Ramos (cell line): Measurements from ENCODE around the gene WNT7B.

Experiments
- in situ Hi-C: fragments of 300-500 bp; cut with MboI; formaldehyde crosslinking; loops from one replicate; pipeline ENCODE4 v1.14.3; 2022; ENCODE audit warnings: low sequenced_read_pairs; ENCODE audit not compliant: unreplicated experiment

The WNT7B gene

DNA sequence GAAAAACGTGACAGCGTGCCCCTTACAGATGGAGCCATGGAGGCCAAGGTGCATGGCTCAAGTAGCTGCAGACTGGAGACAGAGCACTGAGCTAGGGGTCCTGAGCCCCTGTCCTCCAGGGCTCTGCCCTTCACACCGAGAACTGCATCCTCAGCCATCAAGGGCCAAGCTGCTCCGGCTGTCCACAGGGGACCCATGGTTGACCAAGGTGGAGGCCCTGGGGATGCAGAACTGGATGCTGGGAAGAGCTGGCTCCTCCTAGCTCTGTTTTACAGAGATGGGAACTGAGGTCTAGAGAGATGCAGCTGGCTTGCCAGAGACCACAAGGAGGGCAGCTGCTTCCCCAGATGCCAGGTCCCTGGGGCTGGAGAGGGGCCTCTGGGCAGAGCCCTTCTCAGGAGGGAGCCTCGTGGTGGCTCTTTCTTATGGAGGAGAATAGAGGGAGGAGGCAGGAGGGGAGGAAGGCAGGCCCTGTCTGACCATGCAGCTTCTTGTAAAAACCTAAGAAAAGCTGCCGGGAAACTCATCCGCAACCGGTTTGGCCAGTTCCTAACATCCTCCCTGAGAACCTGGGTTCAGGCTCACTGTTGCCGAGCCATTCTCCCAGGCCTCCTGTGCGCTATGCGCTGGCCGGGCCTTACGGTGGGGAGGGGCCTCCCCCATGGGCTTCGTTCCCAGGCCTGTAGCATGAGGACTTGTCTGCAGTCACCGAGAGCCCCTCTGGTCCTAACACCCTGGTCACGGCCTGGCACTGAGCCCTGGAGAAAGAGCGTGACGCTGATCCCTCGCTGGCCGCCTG lies 80.6 kb downstream of the WNT7B start:
- in situ Hi-C loops: no loop called here

DNA sequence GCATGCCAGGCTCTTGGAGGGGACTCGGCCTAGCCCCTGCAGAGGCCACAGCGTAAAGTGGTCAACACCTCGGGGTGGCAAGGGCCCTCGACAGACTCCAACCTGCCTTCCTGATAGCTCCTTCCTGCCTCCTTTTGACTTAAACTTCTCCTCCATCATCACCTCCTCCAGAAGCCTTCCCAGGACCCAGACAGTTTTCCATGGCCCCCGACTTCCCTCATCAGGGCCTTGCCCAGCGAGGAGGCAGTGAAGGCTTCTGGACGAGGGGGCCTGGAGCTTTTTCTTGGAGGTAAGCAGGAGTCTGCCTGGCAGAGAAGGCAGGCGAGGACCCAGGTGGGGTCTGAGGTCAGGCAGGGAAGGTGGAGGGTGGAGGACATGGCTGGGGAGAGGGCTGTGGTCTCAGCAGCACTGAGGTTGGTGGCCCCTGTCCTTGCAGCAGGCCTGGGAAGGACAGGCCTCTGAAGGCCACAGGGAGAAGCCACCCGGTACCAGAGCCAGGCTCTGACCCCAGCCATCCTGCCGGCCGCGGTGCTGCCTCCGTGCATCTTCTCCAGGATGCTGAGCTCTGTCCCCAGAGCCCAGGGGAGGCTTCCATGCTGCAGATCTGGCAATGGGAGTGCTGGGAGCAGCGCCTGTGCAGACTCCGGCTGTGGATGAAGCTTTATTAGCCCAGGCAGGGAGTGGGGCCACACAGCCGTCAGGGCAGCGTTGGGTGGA lies 81.4 kb downstream of the WNT7B start:
- in situ Hi-C loops: no loop called here

- in situ Hi-C loops: no loop called here
Measured at GRCh38 chr22:45893516-45893915, 83.4 kb downstream of the WNT7B start.

GRCh38 chr22:45892681-45893461 lies 84.1 kb downstream of the WNT7B start:
- in situ Hi-C loops: no loop called here

GRCh38 chr22:45891996-45892621 lies 84.9 kb downstream of the WNT7B start:
- in situ Hi-C loops: no loop called here

DNA sequence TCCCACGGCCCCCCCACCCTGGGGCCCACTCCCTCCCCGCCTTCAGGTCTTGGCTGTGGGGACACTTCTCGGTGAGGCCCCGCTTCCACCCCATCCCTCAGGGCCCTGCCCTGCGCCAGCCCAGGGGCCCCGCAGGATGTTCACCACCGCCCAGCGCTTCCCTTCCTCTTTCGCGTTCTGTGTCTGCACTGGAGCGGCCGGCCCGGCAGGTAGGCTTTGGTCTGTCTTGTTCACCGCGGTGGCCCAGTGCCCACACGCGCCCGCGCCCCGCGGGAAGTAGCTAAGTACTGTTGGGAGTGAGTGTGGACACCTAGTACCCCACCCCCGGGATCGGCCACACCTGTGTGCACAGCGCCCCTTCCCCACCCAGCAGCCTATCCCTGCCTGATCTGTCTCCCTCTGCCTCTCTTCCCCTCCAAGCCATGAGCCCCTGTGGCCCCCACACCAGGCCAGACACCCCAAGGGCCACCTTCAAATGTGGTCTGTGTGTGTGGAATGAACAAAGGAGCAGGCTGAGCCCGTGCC lies 85.4 kb downstream of the WNT7B start:
- in situ Hi-C loops: no loop called here

DNA sequence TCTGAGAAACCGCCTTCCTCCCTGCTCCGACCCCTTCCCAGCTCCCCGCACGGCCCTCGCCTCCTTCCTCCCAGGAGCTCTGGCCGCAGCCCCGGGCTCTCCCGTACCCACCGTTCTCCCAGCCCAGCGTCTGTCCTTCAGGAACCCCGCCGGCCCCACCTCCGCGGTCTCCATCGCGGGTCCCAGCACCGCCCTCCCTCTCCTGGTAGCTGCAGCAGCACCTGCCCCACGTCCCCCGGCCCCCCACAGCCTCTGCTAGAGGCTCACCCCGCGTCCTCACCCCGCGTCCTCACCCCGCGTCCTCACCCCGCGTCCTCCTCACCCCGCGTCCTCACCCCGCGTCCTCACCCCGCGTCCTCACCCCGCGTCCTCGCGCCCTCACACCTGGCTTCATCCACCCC lies 85.9 kb downstream of the WNT7B start:
- in situ Hi-C loops: no loop called here

DNA sequence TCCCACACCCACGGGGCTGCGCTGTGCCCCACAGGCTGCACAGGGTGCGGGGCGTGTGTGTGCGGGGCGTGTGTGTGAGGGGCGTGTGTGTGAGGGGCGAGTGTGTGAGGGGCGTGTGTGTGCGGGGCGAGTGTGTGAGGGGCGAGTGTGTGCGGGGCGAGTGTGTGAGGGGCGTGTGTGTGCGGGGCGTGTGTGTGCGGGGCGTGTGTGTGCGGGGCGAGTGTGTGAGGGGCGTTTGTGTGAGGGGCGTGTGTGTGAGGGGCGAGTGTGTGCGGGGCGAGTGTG lies 86.7 kb downstream of the WNT7B start:
- in situ Hi-C loops: no loop called here

DNA sequence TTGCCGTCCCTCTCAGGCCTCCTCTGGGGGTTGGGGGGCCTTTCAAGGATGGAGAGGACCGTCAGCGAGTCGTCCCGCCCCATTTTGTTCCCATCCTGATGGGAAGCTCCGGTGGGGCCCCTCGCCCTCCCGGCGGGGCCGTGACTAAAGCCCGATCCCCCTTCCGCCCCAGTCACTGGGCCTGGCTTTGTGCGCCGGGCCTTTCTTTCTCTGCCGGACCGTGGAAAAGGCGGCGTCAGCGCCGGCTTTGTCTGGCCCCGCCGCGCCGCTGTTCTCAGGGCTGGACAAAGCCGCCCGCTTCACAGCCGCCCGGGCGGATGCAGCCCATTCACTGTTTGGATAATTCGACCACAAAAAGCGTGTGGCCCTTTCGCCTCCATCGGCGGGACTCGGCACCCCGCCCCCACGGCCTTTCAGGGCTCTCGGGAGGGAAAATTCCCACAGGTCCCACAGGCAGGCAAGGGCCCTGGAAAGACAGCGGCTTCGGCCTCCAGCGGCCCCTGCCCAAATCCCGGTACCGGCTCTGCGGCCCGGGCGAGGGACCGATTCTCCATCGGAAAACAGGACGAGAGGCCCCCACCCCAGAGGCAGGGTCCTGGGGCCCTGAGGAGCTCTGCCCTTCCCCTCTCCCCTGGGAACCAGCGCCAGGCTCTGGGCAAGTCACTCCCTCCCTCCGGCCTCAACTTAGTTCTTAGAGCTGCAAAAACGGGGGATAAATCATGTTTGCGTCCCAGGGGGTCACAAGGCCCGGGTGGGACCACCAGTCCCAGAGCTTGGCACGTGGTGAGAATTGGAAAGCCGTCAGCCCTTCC lies 87.2 kb downstream of the WNT7B start:
- in situ Hi-C loops: no loop called here

DNA sequence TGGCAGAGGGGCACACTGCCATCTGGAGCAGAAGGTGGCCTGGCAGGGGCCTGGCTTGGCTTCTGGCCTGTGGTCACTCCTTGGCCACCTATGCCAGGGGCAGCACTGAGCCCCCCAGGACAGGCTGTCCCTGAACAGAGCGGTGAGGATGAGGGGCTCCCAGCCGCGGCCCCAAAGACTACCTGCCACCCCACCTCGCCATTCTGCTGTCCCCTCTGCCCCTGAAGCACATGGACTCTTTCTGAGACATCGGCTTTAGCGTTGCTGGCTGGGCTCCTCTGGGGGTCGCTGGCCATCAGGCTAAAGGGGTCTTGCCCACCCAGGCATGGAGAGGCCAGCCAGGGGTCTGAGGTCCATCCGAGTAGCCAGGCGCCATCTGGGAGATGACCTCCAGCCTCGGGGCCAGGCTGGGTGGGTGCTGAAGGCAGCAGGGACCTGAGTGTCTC lies 87.8 kb downstream of the WNT7B start:
- in situ Hi-C loops: no loop called here

DNA sequence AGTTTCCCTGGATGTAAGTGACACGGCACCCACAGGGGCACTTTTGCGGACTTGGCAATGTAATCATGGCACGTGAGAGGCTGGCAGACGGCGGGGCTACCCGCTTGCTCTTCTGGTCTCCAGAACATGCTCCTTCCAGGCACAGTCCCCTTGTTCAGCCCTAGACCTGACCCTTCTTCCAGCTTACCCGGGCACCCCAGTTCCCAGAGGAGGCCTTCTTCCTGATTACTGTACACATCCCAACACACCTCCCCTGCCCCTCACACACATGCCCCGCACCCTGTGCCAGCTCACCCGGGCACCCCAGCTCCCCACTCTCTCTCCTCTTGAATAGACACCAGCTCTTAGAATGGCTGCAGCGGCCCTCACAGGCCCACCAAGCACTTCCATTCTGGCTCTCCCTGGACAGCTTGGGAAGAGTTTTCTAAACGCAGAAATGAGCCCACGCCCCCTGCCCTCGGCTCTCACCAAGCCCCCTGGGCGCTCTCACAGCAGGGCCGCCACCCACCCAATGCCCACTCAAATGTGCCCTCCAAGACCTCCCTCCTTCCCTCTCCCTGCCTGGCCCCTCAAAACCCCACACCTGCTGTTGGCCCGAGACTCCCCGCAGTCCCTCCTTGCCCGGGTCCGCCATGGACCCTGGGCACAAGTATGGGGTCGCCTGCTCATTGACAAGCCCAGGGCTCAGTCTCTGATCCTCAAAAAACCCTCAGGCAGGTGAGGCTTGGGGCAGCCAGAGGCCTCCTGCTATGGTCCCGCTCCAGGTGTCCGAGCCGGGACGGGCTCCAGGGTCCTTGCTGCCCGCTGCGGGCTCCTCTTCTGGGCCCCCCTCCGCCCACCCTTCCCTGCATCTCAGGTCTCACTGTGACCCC lies 88.5 kb downstream of the WNT7B start:
- in situ Hi-C loops: no loop called here

GRCh38 chr22:45887202-45888131 lies 89.5 kb downstream of the WNT7B start:
- in situ Hi-C loops: no loop called here

DNA sequence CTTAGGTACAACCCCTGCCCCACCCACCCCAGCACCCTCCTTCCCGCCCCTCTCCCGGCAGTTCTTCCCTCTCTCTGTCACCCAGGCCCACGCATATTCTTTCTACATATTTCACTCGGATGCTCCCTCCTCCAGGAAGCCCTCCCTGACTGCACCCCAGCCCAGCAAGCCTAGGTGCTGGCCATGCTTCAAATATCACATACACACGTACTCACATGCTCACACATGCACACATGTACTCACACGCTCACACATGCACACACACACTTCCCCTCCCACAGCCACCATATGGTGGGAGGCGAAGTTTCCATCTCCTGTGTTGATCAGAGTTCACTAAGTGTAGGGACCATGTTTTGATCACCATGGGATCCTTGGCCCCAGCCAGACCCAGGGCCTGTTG lies 90.4 kb downstream of the WNT7B start:
- in situ Hi-C loops: no loop called here

GRCh38 chr22:45885941-45886395 lies 91.0 kb downstream of the WNT7B start:
- in situ Hi-C loops: no loop called here

- in situ Hi-C loops: no loop called here
Measured at GRCh38 chr22:45885171-45885840, 91.7 kb downstream of the WNT7B start.

GRCh38 chr22:45884201-45885062 lies 92.5 kb downstream of the WNT7B start:
- in situ Hi-C loops: no loop called here
